GM23248 (cell line): ENCODE results near the gene NOP10. TPM values are rescaled to one million over a fixed set of nuclear protein-coding genes. Genes with fewer than 3 reads are reported as not detected.

Source experiments
- DNase-seq: peaks from one replicate; pipeline ENCODE4 v3.0.0-alpha.2; 2015
- H2AFZ ChIP-seq: fragments of 200-600 bp; sonication (generic); 2 replicates; pipeline ENCODE4 v1.6.1; 2016; ENCODE audit warnings: antibody characterized with exemption
- H3F3A ChIP-seq: fragments of 200-600 bp; sonication (generic); 2 replicates; pipeline ENCODE4 v1.6.1; 2016; ENCODE audit warnings: mild to moderate bottlenecking, antibody characterized with exemption, mixed run types; ENCODE audit not compliant: insufficient read depth
- H3K27ac ChIP-seq: fragments of 200-600 bp; sonication (generic); 2 replicates; pipeline ENCODE4 v1.5.1; 2016; ENCODE audit warnings: mild to moderate bottlenecking
- H3K27me3 ChIP-seq: fragments of 200-600 bp; sonication (generic); replicated peaks from 2 replicates; pipeline ENCODE4 v1.6.1; 2016; ENCODE audit warnings: mild to moderate bottlenecking; ENCODE audit not compliant: insufficient read depth
- H3K36me3 ChIP-seq: fragments of 200-600 bp; sonication (generic); 2 replicates; pipeline ENCODE4 v1.6.1; 2016; ENCODE audit warnings: low read depth, mild to moderate bottlenecking
- H3K4me1 ChIP-seq: fragments of 200-600 bp; sonication (generic); 2 replicates; pipeline ENCODE4 v1.6.1; 2016; ENCODE audit warnings: mild to moderate bottlenecking; ENCODE audit not compliant: insufficient read depth
- H3K4me2 ChIP-seq: fragments of 200-600 bp; sonication (generic); one replicate; pipeline ENCODE4 v1.6.1; 2016; ENCODE audit warnings: mild to moderate bottlenecking; ENCODE audit not compliant: unreplicated experiment
- H3K4me3 ChIP-seq: fragments of 200-600 bp; sonication (generic); 2 replicates; pipeline ENCODE4 v1.5.1; 2016; ENCODE audit warnings: mild to moderate bottlenecking
- H3K79me2 ChIP-seq: fragments of 200-600 bp; sonication (generic); 2 replicates; pipeline ENCODE4 v1.6.1; 2016; ENCODE audit warnings: mild to moderate bottlenecking; ENCODE audit not compliant: insufficient read depth
- H3K9ac ChIP-seq: fragments of 200-600 bp; sonication (generic); 2 replicates; pipeline ENCODE4 v1.6.1; 2016; ENCODE audit warnings: mild to moderate bottlenecking
- H3K9me2 ChIP-seq: fragments of 200-600 bp; sonication (generic); 2 replicates; pipeline ENCODE4 v1.6.1; 2016; ENCODE audit warnings: mixed run types, mild to moderate bottlenecking, moderate library complexity; ENCODE audit not compliant: insufficient read depth
- H3K9me3 ChIP-seq: fragments of 200-600 bp; sonication (generic); one replicate; pipeline ENCODE4 v1.6.1; 2017; ENCODE audit warnings: low read depth
- H4K20me1 ChIP-seq: fragments of 200-600 bp; sonication (generic); 2 replicates; pipeline ENCODE4 v1.6.0; 2016; ENCODE audit not compliant: insufficient read depth
- EZH2 ChIP-seq: fragments of 200-600 bp; sonication (generic); IDR thresholded peaks from 2 replicates; pipeline ENCODE4 v1.6.1; 2018; ENCODE audit warnings: antibody characterized with exemption, mild to moderate bottlenecking; ENCODE audit not compliant: insufficient read depth, poor library complexity, severe bottlenecking
- EZH2phosphoT487 ChIP-seq: fragments of 200-600 bp; sonication (generic); IDR thresholded peaks from 2 replicates; pipeline ENCODE4 v1.6.1; 2018; ENCODE audit warnings: antibody characterized with exemption, moderate library complexity, mild to moderate bottlenecking, low read depth; ENCODE audit not compliant: insufficient read depth
- WGBS, 2 experiments: methylation state at CpG; one replicate each; pipeline ENCODE4 v1.1.6; 2015 to 2017; ENCODE audit warnings: low lambda C conversion rate in 2 of 2, low coverage in 1 of 2; ENCODE audit errors: missing lambda C conversion rate in 2 of 2; 5-methylcytosine and 5-hydroxymethylcytosine counted together
- in situ Hi-C: fragments of 300-500 bp; cut with MboI; formaldehyde crosslinking; loops from 2 replicates; pipeline ENCODE4 v1.15.0; 2020
- polyA plus RNA-seq: library from polyadenylated mRNA; unstranded; fragments of >200 nt; fragmentation: Nextera tagmentation; extraction: Ambion mirVana; gene quantifications from 2 replicates; pipeline ENCODE4 v1.2.1, GENCODE V29; 2016
- total RNA-seq: library from RNA; depleted of rRNA; stranded (reverse); fragments of >200 nt; shearing (Covaris generic); gene quantifications from 2 replicates; pipeline ENCODE4 v1.2.3, GENCODE V29; 2014

NOP10 gene
- total and polyA plus RNA-seq, 2 experiments from 2014 or later = 208 to 425 TPM

DNA sequence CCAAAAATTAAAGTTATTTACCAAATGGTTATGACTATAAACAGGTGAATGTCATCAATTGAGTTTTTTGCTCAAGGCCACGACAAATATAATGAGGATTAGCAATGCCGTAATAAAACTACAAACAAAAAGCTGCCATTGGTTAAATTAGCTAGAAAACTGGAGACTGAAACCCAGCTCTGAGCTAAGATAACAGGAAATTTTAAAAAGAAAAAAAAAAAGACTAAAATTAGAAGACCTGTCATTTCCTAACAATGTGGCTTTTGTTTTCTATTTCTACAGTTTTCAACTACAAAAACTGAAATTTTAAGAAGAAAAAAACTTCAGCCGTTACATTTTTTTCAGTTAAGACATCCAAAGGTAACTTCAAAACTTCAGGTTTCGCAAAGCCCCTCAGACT, 15.0 kb downstream of the NOP10 start:
- Histone ChIP-seq H3K79me2 (peaks cover 26% of the 10 kb centered on the region; the same call in 1 of the 2 replicates), H3K9me3 (no peaks in the 10 kb centered on the region), H3K9ac (no peak overlapping the region), H3K4me3 (no peak overlapping the region), H3K27me3 (no peaks in the 10 kb centered on the region), H3K36me3 (no peaks in the 10 kb centered on the region), H3F3A (no peaks in the 10 kb centered on the region), H4K20me1 (no peaks in the 10 kb centered on the region), H3K4me1 (no peaks in the 10 kb centered on the region), H3K9me2 (no peaks in the 10 kb centered on the region), H2AFZ (no peak overlapping the region), H3K27ac (no peak overlapping the region), H3K4me2 (no peak overlapping the region)
- in situ Hi-C loops = no loop called here
- no peak for DNase-seq
- no peak for TF ChIP-seq EZH2phosphoT487
- no peak for TF ChIP-seq EZH2
- WGBS, 2 experiments = 91 to 94% methylated on average over 4 of the region's 4 CpGs

DNA sequence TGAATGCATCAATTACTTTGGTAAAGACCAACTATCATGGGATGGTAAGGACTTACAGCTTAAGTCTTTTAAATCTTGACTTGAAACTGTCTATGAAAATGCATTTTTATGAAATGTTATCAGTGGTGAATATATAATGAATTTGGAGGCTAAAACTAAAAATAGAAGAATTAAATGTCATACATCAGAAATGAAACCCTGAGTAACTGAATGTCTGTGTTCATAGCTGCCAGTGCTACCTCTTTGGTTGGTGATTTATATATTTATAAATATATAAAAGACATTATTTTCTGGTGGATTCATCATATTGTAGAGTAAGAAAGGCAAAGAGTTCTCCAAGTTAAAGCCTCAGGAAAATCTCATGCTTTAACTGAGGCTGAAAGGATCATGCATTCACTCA, 17.6 kb downstream of the NOP10 start:
- TF ChIP-seq EZH2 = no peak
- TF ChIP-seq EZH2phosphoT487 = no peak
- Histone ChIP-seq H4K20me1 (no peaks in the 10 kb centered on the region), H3K36me3 (no peaks in the 10 kb centered on the region), H3K9ac (no peak overlapping the region), H3K9me2 (no peaks in the 10 kb centered on the region), H3K27ac (no peak overlapping the region), H3K27me3 (no peaks in the 10 kb centered on the region), H3K4me1 (no peaks in the 10 kb centered on the region), H3K9me3 (no peaks in the 10 kb centered on the region), H3F3A (no peaks in the 10 kb centered on the region), H2AFZ (no peak overlapping the region), H3K4me3 (no peak overlapping the region), H3K79me2 (peaks cover 26% of the 10 kb centered on the region), H3K4me2 (no peak overlapping the region)
- DNase-seq = no peak
- in situ Hi-C loops = no loop called here

GRCh38 chr15:34324933-34325332, 18.0 kb downstream of the NOP10 start:
- Histone ChIP-seq H2AFZ (no peak overlapping the region), H3K4me3 (no peak overlapping the region), H3K27ac (no peak overlapping the region), H3K4me2 (no peak overlapping the region), H3K79me2 (peaks cover 26% of the 10 kb centered on the region), H3K4me1 (no peaks in the 10 kb centered on the region), H3K9me3 (no peaks in the 10 kb centered on the region), H3K36me3 (no peaks in the 10 kb centered on the region), H3K9me2 (no peaks in the 10 kb centered on the region), H3K9ac (no peak overlapping the region), H3F3A (no peaks in the 10 kb centered on the region), H3K27me3 (no peaks in the 10 kb centered on the region), H4K20me1 (no peaks in the 10 kb centered on the region)
- 93 to 98% methylated on average over 1 of the region's 1 CpG for WGBS, 2 experiments
- TF ChIP-seq EZH2 (no peak), EZH2phosphoT487 (no peak)
- DNase-seq = no peak
- in situ Hi-C loops = no loop called here

- H3K9ac ChIP-seq = no peak overlapping the region
- no peak overlapping the region for H3K4me3 ChIP-seq
- H3K4me1 ChIP-seq = no peaks in the 10 kb centered on the region
- H3K27me3 ChIP-seq = no peaks in the 10 kb centered on the region
- H3K9me2 ChIP-seq = no peaks in the 10 kb centered on the region
- no peaks in the 10 kb centered on the region for H3F3A ChIP-seq
- in situ Hi-C loops = no loop called here
- peaks cover 25% of the 10 kb centered on the region for H3K79me2 ChIP-seq
- H4K20me1 ChIP-seq = no peaks in the 10 kb centered on the region
- WGBS, 2 experiments = 86 to 90% methylated on average over 10 of the region's 10 CpGs
- H3K4me2 ChIP-seq = no peak overlapping the region
- H3K36me3 ChIP-seq = no peaks in the 10 kb centered on the region
- no peak overlapping the region for H3K27ac ChIP-seq
- no peak for DNase-seq
- no peaks in the 10 kb centered on the region for H3K9me3 ChIP-seq
- no peak overlapping the region for H2AFZ ChIP-seq
- TF ChIP-seq EZH2 (no peak), EZH2phosphoT487 (no peak)
Observed at GRCh38 chr15:34323217-34323616, 19.7 kb downstream of the NOP10 start.
